ENCODE measurements around the gene MRTFB.
"Not testable (repeated sequence)": the region's sequence is repeated elsewhere in the genome, so short reads cannot be mapped to it uniquely, and the experiment has no call there.

The MRTFB gene

GRCh38 chr16:14105760-14106375 lies 34.7 kb downstream of the MRTFB start:
- no peak for DNase-seq

- DNase-seq, result no peak
Observed at GRCh38 chr16:14106457-14106856, 35.3 kb downstream of the MRTFB start.

DNA sequence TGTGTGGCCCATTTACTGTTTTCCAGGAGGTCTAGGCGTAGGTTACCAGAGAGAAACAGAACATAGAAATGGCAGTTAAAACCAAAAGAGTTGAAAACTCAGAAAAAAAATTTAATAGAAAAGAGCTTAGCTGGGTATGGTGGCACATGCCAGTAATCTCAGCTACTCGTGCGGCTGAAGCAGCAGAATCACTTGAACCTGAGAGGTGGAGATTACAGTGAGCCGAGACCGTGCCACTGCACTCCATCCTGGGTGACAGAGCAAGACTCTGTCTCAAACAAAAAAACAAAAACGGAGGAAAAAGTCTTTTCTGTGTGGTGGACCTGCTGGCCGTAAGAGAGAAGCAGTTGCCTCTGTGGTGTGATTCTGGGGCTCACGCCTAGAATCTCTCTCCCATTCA lies 35.8 kb downstream of the MRTFB start:
- no peak for DNase-seq

- DNase-seq, result no peak
Observed at GRCh38 chr16:14109077-14109775, 38.1 kb downstream of the MRTFB start.

- no peak for DNase-seq
Observed at GRCh38 chr16:14109782-14110727, 38.9 kb downstream of the MRTFB start.

DNA sequence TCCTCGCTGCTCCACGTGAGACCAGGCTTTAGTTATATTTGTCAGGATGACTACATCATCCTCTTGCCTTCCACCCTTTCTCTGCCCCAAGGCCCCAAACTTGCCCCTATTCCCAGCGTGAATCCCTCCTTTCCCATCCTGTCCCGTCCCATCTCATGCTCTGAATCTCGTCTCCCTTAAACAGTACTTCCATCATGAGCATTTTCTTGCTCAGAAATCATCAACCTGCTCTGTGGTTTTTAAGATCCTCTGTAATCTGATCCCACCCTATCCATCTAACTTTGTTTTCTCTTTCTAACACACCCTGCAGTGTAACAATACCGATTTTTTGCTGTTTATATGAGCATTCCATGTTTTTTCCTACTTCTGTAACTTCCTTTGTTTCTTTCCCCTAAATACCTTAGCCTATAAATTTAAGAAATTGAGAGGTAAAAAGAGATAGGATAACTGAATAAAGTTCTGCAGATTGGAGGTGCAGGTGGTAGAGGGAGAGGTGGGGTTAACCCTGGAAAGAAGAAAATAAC lies 39.7 kb downstream of the MRTFB start:
- DNase-seq, result no peak

GRCh38 chr16:14111713-14112538 lies 40.8 kb downstream of the MRTFB start:
- no peak for DNase-seq

GRCh38 chr16:14112539-14112856 lies 41.4 kb downstream of the MRTFB start:
- no peak for DNase-seq

DNA sequence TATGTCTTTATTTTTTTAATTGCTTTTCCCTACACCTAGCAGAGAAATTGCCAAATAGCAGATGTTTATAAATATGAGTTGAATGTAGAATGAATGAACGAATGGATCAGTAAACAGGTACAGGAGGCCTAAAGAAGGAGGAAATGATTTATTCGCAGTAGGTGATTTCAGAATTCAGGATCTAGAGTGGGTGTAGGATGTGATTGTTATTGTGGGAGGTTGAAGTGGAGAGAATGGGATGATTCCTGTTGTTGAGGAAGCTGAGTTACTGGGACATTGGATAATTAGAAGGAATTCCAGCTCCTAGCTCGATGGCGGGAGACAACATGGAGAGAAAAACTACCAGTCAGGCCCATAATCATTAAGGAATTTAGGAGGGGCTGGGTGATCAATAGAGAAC lies 42.2 kb downstream of the MRTFB start:
- no peak for DNase-seq

- DNase-seq, result no peak
Observed at GRCh38 chr16:14117051-14117450, 45.9 kb downstream of the MRTFB start.

GRCh38 chr16:14119799-14120198 lies 48.7 kb downstream of the MRTFB start:
- DNase-seq, result no peak

DNA sequence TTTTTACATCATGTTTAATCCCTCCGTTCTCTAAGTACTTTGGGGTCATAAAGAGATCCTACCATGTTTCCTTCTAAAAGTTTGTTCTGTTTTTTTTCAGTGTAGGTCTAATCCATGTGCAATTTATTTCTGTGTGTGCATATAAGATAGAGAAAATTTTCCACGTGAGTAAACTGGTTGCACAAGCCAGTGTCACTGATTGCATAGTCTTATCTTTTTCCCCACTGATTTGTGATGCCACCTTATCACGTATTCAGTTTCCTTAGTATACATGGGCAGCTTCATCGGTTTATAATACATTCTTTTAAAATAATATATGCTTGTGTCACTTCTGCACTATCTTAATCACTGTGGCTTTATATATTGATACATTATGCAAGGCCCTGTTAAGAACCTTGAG lies 49.2 kb downstream of the MRTFB start:
- no peak for DNase-seq

GRCh38 chr16:14121142-14121541 lies 50.0 kb downstream of the MRTFB start:
- DNase-seq, result peak; percentile 26 to 51 (median 42)

- DNase-seq, result no peak
Observed at GRCh38 chr16:14121872-14122271, 50.8 kb downstream of the MRTFB start.

GRCh38 chr16:14122430-14122829 lies 51.3 kb downstream of the MRTFB start:
- DNase-seq, result not testable (repeated sequence)

GRCh38 chr16:14125000-14125681 lies 54.0 kb downstream of the MRTFB start:
- DNase-seq, result no peak

DNA sequence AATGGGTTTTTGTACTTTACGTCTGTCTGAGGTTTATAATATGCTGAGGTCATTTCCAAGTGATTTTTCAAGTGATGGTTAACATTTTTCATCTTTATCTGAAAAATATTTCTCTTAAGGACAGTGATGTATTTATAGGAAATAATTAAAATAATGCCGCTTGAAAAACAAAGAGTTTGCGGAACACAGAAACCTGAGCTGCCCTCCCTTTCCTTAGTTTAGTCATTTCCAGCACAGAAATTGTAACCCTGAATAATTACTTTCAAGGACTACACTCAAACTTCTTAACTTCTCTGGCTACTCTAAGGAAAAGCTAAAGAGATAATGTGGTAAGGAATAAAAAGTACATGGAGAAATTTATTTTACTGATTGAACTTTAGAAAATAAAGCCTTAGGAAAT lies 54.6 kb downstream of the MRTFB start:
- no peak for DNase-seq

GRCh38 chr16:14128097-14128496 lies 57.0 kb downstream of the MRTFB start:
- no peak for DNase-seq

GRCh38 chr16:14129502-14129901 lies 58.4 kb downstream of the MRTFB start:
- no peak for DNase-seq

DNA sequence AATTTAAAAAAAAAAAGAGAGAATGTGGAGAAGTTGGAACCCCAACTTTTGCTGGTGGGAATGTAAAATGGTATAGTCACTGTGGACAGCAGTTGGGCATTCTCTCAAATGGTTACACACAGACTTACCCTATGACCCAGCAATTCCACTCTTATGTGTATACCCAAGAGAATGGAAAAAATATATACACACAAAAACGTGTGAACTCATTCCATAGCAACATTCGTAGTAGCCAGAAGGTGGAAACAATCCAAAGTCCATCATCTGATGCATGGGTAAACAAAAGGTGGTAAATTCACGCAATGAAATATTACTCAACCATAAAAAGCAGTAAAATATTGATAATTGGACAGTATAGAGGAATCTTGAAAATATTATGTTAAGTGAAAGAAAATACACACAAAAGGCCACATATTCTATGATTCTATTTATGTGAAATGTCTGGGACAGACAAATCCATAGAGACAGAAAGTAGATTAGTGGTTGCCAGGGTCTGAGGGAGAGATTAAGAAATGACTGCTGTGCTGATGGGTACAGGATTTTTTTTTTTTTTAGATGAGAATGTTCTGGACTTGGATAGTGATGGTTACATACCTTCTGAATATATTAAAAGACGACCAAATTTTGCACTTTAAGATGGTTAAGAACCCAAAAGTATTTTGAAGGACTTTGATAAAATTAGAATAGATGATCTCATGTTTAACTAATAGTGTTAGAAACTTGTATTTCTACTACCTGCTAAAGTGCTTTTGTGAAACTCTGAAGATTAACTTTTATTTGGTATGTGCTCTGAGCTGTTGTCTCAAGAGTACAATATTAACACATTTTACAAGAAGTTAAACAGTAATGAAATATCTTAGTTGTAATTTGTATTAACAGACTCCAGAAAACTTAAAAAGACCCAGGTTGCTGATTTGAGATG lies 60.9 kb downstream of the MRTFB start:
- DNase-seq, result no peak

DNA sequence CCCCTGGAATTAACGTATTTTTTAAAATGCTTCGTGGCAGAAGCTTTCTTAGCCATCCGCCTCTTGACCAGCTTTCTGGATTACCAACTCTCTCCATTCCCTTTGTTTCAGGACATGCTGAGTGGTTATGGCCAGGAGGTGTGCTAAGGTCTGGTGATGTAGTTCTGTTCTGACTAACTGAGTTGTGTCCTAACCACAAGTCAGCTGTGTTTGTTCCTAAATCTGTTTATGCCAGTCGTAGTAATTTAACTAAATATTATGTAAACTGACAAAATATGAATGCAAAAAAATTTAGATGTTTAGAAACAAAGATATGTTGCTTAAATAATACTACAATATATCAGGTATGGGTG lies 61.6 kb downstream of the MRTFB start:
- DNase-seq, result peak; percentile 42 to 48 (median 47)
